HTR-8/SVneo (cell line): ENCODE results near the gene SIGLEC9.
A peak's percentile ranks its signal among the peaks of the same experiment; 100 is the strongest.

Source experiments
- DNase-seq: peaks from one replicate; pipeline ENCODE4 v3.0.0; 2011; ENCODE audit warnings: low spot score, mixed read lengths; ENCODE audit not compliant: insufficient read length
- FAIRE-seq: peaks from 2 replicates; lab custom pipeline; 2011; peaks lifted over from hg19 to GRCh38; lab: Jason Lieb, UNC

SIGLEC9 gene

DNA sequence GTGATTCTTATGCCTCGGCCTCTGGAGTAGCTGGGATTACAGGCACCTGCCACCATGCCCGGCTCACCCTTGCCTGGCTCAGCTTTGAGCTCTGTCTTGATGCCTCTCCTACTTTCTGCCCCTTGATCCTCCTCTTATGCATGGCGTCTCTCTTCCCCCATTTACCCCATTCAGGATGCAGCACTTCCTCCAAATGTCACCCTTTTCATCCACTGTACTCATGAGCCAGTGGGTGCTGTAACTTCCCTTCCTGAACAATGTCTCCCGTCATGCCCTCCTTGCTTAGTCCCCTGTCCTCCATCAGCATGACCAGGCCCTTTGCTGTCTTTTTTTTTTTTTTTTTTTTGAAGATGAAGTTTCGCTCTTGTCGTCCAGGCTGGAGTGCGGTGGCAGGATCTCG, 3.4 kb upstream of the SIGLEC9 start:
- FAIRE-seq (no peak), DNase-seq (no peak)

DNA sequence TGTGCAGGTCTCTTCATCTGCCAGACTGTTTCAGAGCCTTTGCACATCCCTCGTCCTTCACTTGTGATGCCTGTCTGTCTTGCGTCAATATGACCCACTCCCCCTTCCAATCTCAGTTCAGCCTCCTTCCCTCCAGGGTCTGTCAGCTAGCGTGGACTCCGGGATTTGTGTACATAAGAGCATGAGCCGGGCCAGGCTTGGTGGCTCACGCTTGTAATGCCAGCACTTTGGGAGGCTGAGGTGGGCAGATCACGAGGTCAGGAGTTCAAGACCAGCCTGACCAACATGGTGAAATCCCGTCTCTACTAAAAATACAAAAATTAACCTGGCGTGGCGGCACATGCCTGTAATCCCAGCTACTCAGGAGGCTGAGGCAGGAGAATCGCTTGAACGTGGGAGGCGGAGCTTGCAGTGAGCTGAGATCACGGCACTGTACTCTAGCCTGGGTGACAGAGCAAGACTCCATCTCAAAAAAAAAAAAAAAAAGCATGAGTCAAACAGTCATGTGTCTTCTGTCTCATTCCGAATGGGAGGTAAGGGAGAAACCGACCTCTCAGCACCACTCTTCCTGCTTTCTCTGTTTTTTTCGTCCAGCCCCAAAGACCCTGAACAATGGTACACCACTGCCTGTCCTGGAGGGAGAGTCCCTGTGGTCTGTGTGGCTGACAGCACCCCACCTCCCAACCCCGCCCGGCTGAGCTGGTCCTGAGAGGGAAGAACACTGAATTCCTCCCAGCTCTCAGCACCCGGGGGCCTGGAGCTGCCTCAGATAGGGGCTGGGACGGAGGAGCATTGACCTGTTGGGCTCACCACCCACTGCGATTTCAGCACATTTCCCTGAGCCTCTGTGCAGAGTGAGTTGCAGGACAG, 2.4 kb upstream of the SIGLEC9 start:
- DNase-seq (no peak), FAIRE-seq (no peak)

DNA sequence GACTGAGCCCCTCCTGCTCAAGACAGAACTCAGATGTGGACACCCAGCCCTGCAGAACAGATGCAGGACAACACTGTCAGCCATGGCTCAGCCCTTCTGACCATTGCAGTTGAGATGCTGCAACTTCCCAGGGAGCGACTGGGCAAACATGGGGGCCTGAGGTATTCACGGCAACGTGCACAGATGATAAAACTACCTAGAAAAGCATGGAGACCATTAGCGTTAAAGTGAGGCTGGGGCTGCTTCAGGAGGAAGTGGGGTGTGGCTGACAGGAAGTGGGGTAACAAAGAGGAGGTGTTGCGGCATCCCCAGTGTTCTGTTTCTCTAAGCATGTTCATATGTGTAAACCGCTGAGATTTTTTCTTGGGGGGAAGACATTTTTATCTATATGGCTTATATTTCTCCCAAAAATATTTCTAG, 1.3 kb upstream of the SIGLEC9 start:
- DNase-seq (no peak), FAIRE-seq (no peak)

DNA sequence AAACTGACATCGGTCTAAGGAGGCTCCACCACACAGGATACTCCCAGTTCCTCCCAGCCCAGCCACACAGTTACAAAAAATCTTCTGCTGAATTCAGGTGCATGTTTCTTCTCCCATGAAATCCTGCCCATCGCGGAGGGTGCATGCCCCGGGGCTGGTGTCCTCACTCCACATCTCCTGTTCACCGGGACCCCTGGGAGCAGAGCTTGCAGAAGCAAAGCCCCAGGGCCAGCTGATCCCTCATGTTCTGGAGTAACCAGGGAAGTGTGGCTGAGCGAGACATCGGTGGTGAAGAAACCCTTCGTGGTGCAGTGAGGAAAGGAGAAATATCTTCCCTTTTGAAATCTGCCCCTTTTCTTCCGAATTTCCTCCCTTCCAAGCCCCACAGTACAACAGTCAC, 904 bp upstream of the SIGLEC9 start:
- no peak for DNase-seq
- no peak for FAIRE-seq

DNA sequence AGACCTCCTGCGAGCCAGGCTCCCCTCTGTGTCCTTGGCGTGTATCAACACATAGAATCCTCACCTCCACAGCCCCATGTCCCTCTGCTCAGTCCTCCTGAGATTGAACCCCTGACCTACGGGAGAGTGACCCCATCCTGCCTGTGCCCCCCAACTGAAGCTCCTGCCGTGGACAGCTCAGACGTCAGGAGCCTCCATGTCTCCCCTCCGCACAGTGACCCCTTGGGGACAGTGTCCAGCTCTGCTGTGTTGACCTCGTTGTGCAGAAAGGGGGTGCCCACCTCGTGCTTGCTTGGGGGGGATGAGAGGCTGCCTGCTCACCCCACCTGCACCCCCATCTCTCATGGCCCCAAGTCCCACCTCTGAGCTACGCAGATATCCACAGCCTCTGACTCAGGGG, 490 bp upstream of the SIGLEC9 start:
- DNase-seq = no peak
- no peak for FAIRE-seq

DNA sequence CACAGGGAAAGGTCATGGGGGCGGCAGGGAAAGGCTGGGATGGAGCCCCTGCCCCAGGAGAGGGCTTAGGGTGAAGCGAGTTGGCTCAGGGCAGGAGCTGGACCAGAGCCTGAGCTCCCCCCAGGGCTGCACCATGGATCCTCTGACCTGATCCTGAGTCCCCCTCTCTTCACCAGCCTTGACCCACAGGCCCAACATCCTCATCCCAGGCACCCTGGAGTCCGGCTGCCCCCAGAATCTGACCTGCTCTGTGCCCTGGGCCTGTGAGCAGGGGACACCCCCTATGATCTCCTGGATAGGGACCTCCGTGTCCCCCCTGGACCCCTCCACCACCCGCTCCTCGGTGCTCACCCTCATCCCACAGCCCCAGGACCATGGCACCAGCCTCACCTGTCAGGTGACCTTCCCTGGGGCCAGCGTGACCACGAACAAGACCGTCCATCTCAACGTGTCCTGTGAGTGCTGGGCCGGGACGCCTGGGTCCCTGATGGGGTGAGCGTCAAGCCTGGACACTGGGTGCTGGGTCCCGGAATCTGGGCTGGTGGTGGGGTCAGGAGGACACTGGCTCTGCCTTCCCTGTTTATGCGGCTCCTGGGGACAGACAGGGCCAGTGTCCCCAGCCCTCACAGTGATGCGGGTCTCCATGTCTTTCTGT, 842 bp downstream of the SIGLEC9 start:
- DNase-seq (no peak), FAIRE-seq (no peak)

- FAIRE-seq (no peak), DNase-seq (no peak)
Observed at GRCh38 chr19:51127032-51127431, 2.3 kb downstream of the SIGLEC9 start.

GRCh38 chr19:51127755-51128154, 3.0 kb downstream of the SIGLEC9 start:
- DNase-seq (peak; percentile 32), FAIRE-seq (no peak)

- DNase-seq (no peak), FAIRE-seq (no peak)
Observed at GRCh38 chr19:51128227-51128626, 3.5 kb downstream of the SIGLEC9 start.

GRCh38 chr19:51129716-51130115, 5.0 kb downstream of the SIGLEC9 start:
- no peak for FAIRE-seq
- no peak for DNase-seq

DNA sequence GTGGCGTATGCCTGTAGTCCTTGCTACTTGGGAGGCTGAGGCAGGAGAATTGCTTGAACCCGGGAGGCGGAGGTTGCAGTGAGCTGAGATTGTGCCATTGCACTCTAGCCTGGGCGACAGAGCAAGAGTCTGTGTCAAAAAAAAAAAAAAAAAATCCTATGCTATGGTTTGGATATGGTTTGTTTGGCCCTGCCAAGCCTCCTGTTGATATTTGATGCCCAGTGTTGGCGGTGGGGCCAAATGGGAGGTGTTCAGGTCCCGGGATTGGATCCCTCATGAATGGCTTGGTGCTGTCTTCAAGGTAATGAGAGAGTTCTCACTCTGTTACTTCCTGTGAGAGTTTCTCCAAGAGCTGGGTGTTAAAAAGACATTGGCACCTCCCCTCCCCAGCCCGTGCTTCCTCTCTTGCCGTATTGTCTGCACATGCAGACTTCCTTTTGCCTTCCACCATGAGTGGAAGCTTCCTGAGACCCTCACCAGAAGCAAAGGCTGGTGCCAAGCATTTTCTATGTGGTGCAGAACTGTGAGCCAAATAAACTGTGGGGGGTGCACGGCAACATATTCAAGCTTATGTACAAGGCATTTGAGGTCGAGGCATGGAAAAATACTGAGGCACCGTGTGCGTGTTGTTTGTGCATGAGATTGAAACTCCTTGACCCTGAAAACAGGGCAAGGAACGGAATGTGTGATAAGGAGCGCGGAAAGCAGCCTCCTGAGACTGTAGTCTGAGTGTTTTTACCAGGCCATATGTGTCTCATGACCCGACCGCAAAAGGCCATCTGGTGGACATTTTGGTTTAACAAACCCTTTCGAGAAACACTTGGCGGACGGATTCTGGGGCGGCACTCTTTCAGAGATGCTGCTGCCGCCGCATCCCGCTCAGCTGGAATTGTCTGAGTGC, 7.3 kb downstream of the SIGLEC9 start:
- DNase-seq = no peak

DNA sequence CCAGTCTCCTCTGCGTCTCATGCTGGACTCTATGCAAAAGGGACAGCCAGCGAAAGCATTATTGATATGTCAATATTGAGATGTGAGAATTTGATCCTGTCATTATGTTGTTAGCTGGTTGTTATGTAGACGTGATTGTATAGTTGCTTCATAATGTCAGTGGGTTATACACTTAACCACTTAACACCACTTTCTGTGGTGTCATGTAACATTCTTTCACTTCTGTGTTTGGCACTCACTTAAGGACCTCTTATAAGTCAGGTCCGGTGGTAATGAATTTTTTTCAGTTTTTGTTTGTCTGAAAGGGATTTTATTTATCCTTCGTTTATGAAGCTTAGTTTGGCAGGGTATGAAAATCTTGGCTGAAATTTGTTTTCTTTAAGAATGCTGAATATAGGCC, 10.3 kb downstream of the SIGLEC9 start:
- DNase-seq (no peak), FAIRE-seq (no peak)

More for the DNA sequence above, 7.3 kb downstream of the SIGLEC9 start:
- FAIRE-seq = no peak

- FAIRE-seq = no peak
Observed at GRCh38 chr19:51135986-51136762, 11.5 kb downstream of the SIGLEC9 start.

GRCh38 chr19:51136851-51137551, 12.3 kb downstream of the SIGLEC9 start:
- FAIRE-seq (no peak), DNase-seq (no peak)

More at GRCh38 chr19:51135986-51136762, 11.5 kb downstream of the SIGLEC9 start:
- DNase-seq = no peak

GRCh38 chr19:51137792-51138425, 13.2 kb downstream of the SIGLEC9 start:
- DNase-seq (no peak), FAIRE-seq (no peak)

DNA sequence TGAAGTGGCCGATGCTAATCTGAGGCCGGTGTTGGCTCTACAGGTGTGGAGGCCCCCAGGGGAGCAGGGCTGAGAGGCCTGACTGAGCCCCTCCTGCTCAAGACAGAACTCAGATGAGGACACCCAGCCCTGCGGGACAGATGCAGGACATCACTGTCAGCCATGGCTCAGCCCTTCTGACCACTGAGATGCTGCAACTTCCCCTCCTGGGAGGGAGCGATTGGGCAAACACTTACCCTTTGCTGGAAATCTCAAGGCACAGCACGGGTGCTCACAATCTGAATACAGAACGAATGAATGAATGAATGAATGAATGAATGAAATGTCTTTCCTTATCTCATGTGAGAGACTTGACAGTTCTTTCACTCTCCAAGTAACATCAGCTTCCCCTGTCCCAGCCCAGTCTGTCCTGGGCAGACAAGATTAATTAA, 13.9 kb downstream of the SIGLEC9 start:
- DNase-seq (no peak), FAIRE-seq (no peak)

DNA sequence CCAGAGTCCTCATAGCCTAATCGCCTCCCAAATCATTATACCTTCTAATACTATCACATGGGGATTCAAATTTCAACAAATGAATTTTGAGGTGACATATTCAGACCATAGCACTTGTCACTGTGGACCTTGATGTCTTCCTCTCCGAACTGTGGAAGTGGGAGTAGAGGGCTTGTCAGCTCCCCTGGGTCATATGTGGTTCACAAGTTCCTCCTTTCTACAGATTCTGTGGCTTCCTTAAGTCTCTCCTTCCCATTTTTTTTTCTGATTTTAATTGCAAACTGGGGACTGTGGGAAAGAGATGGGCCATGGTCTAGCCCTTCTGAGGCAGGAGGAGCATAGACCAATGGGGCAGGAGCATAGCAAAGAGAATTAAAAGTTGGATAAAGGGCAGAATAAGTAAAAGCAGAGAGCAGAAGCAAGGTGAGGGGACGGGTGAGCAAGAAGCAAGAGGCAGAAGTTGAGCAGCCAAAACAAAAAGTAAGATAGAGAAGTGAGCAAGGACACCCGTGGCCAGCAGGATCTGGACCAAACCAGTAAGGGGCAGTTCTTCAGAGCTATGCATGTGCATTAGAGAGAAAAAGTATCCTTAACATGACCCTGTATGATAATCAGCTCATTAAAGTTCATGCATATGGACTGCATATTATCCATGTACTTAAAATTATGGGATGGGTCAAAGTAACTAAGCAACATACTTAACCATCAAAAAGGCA, 14.8 kb downstream of the SIGLEC9 start:
- FAIRE-seq (no peak), DNase-seq (no peak)

- no peak for DNase-seq
- no peak for FAIRE-seq
Observed at GRCh38 chr19:51140441-51140840, 15.7 kb downstream of the SIGLEC9 start.
